DMS114 treated with DMSO at 0.1 percent for 48 hours (cell line): ENCODE measurements around the gene VCP.
A peak's percentile ranks its signal among the peaks of the same experiment; 100 is the strongest.

Source experiments
- DNase-seq: peaks from one replicate; lab custom pipeline; 2025; ENCODE audit not compliant: unreplicated experiment; lab: John Stamatoyannopoulos, UW

Gene VCP

GRCh38 chr9:35072461-35073278, at the start of gene VCP:
Gene VCP (minus strand): TSS chr9:35072625. CDS start chr9:35072353, 272 bp downstream.
- peak; percentile 96 for DNase-seq

- peak; percentile 85 for DNase-seq
Measured at GRCh38 chr9:35116898-35117551, 44.6 kb upstream of the VCP start.

DNA sequence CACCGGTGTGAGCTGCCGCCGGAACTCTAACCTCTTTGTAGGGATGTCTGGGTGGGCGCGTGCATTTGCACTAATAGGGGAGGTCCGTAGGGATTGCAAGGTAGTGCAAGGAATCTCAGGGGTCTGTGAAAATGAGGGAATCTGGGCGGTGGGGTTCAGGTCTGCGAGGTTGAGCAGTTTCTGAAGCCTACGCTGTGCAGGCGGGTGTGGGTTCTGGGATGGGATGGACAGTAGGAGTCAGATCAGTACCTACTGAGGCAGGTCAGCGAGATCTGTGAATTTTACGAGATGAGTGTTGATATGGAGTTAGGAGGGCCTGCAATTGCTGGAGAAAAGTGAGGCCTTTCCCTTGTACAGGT, 44.1 kb upstream of the VCP start:
- no peak for DNase-seq

GRCh38 chr9:35115680-35116538, 43.5 kb upstream of the VCP start, which contains the start of gene ATOSB:
Gene ATOSB (minus strand): TSS chr9:35115862. CDS start chr9:35108274, 7,588 bp downstream.
- peak; percentile 88 for DNase-seq

DNA sequence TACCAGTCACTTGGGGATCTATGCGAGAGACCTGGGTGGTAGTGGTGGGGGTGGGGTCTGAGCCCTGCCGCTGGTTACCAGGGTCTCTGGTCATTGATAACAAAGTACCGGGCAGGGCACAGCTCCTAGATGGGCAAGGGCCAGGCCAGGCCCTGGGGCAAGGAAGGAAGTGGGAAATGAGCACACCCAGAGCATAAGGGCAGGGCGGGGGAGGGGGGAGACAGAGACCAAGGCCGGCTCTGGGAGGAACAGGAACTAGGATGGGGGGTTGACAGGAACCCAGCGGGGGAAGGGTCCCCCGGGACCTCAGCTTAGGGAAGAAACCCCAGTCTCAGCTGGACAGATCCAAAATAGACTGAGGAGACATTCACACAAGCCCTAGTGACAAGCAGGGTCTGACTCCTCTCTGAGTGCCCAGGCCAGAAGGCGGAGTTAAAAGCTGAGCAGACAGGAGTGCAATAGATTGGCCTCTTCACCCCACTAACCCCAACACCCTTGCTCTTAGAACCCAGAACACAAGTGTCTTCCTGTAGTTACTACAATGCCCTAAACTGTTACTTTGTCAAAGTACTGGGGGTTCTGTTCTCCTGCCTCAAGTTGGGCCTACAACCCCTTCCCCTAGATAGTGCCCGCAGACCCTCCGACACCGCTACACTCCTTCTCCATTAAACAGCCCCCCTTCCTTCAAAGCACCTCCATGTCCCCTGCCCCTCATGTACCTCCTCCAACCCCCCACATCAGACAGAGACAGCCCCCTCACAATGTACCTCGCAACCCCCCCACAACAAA, 42.6 kb upstream of the VCP start:
- no peak for DNase-seq

DNA sequence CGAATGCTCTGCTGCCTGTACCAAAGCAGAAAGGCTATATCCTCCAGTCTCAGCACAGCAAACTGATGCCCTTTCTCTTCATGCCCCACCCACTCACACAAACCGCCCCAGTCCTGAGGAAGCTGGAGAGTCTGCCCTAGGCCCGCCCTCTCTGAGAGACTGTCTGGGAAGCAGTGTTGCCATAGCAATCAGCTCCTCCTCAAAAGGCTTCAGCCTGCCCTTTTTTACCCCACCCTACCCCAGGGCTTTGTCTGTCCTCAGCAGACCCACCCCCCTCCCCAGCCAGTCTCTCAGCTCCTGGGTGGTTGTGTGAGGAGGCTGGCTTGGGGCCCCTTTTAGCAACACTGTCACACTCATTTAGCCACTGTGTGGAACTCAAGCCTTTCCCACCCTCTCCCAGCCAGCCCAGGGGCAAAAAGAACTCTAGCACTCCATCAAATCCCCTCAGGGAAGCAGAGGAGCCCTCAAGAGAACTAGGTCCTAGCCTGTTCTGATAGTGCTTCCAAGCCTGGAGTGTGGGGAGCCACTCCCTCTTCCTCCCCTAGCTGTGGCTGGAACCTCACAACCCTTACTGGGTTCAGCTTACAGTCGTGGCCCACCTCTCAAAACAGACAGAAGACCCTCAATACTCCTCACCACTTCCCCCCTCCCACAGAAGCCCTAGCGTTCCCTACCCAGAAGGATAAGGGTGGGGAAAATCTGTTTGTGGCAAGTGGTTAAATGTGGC, 41.9 kb upstream of the VCP start:
- peak; percentile 32 for DNase-seq

DNA sequence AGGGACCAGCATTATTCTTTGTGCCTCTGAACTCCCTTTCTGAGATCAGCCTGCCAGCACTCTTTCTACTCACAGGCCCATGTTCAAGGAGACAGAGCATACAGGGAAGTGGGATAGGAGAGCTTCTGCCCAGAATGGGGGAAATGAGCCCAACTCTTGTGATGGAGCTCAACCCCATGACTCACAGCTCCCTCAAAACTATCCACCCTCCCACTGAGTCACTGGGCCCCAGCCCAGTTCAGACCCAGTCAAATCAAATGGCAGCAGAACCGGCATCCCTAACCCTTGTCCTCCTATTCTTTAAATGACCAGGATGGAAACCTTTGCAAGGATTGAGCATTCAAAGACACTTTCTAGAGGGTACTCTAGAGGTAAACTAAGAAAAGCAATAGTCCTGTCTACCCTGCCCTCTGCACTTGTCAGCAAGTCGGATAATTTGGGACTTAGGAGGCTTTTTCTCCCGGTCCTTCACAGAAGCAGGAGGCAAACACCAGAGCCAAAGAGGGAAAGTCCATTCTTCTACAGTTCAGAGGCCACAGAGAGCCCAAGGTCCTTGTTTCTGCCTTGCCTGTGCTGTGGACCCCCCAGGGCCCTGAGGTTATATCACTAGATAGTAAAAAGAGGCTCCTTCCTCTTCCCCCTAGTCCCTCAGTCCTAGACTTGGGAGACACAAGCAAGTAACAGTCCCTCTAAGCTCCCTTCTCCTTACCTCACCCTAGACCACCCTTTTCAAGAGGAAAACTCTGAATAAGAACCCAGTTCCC, 40.0 kb upstream of the VCP start:
- no peak for DNase-seq

DNA sequence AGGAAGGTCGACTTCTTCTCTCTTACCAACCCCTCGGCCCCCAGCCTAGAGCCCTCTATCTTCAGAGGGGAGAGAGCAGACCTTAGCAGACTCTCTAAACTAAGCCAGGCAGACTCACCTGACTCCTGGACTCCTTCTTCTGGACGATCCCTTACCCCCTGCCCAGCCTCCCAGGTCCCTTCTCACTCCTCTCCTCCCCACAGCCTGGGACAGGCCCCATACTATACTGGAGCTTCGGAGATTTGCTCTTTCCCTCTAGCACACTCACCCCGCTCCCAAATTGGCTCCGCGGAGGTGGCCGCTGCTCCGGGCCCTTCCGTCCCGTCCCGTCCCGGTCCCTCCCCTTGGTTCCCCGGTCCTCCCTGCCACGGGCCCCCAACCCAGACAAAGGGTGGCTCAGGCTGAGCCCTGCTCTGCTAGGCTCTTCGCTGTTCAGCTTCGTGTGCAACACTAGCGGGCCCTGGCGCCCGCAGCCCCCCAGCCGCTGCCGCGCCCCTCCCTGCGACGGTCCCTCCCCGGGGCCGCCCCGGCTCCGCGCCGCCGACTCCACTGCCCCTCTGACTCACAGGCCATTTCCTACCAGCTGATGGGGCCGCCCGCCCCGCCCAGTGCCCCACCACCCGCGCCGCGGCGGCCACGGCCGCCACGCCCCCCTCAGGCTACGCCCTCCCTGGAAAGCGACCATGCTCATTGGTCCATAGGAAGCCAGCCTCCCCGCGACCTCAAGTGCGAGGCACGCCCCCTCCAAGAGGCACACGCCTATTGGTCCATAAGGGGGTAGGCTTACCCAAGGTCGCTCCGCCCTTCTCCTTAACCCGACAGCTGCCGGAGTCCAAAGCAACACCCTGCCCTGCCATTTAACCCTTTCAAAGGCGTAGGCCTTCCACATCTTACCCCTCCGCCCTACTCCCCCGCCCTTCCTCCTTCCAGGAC, 38.8 kb upstream of the VCP start:
- peak; percentile 92 for DNase-seq

DNA sequence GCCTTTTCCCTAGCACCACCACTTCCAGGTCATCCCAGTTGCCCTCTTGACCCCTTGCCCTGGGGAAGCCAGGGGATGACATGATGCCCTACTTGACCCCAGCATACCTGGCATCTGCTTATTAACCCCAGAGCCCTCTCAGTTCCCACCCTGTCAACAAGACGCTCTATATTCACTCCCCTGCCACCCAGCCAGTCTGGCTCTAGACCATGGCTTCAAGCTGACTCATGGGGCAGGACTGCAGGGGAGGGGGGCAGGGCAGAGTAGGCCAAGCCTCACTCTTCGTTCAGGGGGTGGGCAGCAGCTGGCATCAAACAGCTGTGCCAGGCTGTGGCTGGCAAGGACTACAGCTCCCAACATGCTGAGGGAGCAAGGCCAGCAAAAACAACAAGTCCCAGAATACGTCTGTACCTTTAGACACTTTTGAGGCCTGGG, 37.9 kb upstream of the VCP start:
- DNase-seq, result no peak

- no peak for DNase-seq
Measured at GRCh38 chr9:35108946-35109575, 36.6 kb upstream of the VCP start.

- no peak for DNase-seq
Measured at GRCh38 chr9:35108461-35108860, 36.0 kb upstream of the VCP start.

GRCh38 chr9:35107297-35108290, 35.2 kb upstream of the VCP start:
- no peak for DNase-seq

GRCh38 chr9:35106343-35106730, 33.9 kb upstream of the VCP start:
- no peak for DNase-seq

GRCh38 chr9:35105571-35106342, 33.3 kb upstream of the VCP start:
- DNase-seq, result no peak

DNA sequence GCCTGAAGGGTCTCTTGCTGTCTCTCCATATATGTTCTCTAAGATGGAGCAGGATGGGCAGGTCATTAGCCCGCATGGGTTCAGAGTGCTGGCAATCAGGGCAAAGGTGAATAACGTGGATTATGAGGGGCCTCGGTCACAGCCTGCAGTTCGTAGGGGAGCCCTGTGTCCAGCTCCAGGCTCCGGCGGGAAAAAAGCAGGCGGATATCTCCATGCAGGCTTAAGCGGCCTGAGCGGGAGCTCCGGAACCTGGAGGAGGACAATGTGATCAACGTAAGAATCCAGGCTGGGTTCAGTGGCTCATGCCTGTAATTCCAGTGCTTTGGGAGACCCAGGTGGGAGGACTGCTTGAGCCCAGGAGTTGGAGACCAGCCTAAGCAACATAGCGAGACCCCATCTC, 32.7 kb upstream of the VCP start:
- DNase-seq, result no peak

DNA sequence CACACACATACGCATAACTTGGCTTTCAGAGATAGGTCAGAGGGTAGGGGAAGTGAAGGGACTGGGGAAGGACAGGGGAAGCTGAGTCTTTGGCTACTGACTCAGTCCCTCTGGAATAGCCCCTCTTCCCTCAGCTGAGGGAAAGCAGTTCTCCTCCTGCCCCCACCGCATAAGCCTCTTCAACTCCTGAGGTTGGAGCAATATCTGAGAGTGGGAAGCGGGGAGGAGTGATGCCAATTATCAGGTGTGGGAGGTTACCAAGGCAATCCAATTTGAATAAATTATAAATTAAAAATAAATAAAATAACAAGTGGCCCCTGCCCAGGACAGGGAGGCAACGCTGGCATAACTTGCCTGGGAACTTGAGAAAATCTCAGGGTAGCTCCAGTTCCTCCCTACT, 32.2 kb upstream of the VCP start:
- no peak for DNase-seq
